AG04449 (cell line): ENCODE data around the gene RAB39B.
"Not testable (repeated sequence)": the region's sequence is repeated elsewhere in the genome, so short reads cannot be mapped to it uniquely, and the experiment has no call there.

Experiments used
- CTCF ChIA-PET: fragments of 350-600 bp; formaldehyde crosslinking; extraction: SDS; loops from one replicate; lab custom pipeline; 2021; ENCODE audit warnings: antibody characterized with exemption; lab: Yijun Ruan, JAX
- POLR2A ChIA-PET: fragments of 400-600, 350-600 bp; formaldehyde crosslinking; extraction: SDS; loops from one replicate; lab custom pipeline; 2020; ENCODE audit warnings: antibody characterized with exemption, inconsistent platforms; lab: Yijun Ruan, JAX
- DNase-seq: peaks from one replicate; pipeline ENCODE4 v3.0.0-alpha.2; 2010; ENCODE audit warnings: low read depth, low spot score
- H3K4me3 ChIP-seq: 2 replicates; pipeline ENCODE4 v1.5.1; 2011; ENCODE audit warnings: low read depth, mild to moderate bottlenecking, control low read depth, low read length
- CTCF ChIP-seq: IDR thresholded peaks from one replicate; pipeline ENCODE4 v1.5.1; 2011; ENCODE audit warnings: mild to moderate bottlenecking, moderate library complexity, low read length, control low read depth, inconsistent platforms; ENCODE audit not compliant: insufficient read depth; ENCODE audit errors: missing control alignments

RAB39B gene

GRCh38 chrX:155237719-155238118 lies 26.6 kb downstream of the RAB39B start:
- CTCF ChIA-PET = interaction anchor here (1.2 kb wide), 1 partner anchor 21 kb away, joined by 6 read pairs; the partner anchor contains the start of gene VBP1
- POLR2A ChIA-PET = no interaction called here
- no peak for DNase-seq
- H3K4me3 ChIP-seq = no peak overlapping the region
- no peak for TF ChIP-seq CTCF

GRCh38 chrX:155235891-155236290 lies 28.4 kb downstream of the RAB39B start:
- TF ChIP-seq CTCF = no peak
- DNase-seq = no peak
- POLR2A ChIA-PET = no interaction called here
- CTCF ChIA-PET = no interaction called here
- no peak overlapping the region for H3K4me3 ChIP-seq

GRCh38 chrX:155231163-155231562 lies 33.1 kb downstream of the RAB39B start:
- POLR2A ChIA-PET = no interaction called here
- H3K4me3 ChIP-seq = no peak overlapping the region
- DNase-seq = no peak
- CTCF ChIA-PET = interaction anchor here (0.9 kb wide), 1 partner anchor 14 kb away, joined by 3 read pairs; the partner anchor contains the start of gene VBP1
- TF ChIP-seq CTCF = no peak

- ChIA-PET POLR2A (no interaction called here), CTCF (interaction anchor here (1.6 kb wide), 1 partner anchor 9 kb away, joined by 7 read pairs; the partner anchor contains the start of gene VBP1)
- no peak for TF ChIP-seq CTCF
- no peak overlapping the region for H3K4me3 ChIP-seq
- no peak for DNase-seq
These were observed 38.5 kb downstream of the RAB39B start for GRCh38 chrX:155225774-155226173.

- CTCF ChIA-PET, POLR2A ChIA-PET, DNase-seq, H3K4me3 ChIP-seq: not testable (repeated sequence)
These were observed 40.5 kb downstream of the RAB39B start for GRCh38 chrX:155223746-155224145.

- H3K4me3 ChIP-seq = no peak overlapping the region
- ChIA-PET CTCF (no interaction called here), POLR2A (no interaction called here)
- TF ChIP-seq CTCF = no peak
- no peak for DNase-seq
These were observed 42.9 kb downstream of the RAB39B start for GRCh38 chrX:155221351-155221750.

- no peak for TF ChIP-seq CTCF
- DNase-seq = no peak
- ChIA-PET POLR2A (no interaction called here), CTCF (interaction anchor here (1.4 kb wide), 1 partner anchor 8 kb away, joined by 4 read pairs; no protein-coding TSS in a partner anchor)
- H3K4me3 ChIP-seq = no peak overlapping the region
These were observed 45.5 kb downstream of the RAB39B start for GRCh38 chrX:155218777-155219176.
